ENCODE data around the gene RPRD1B. TPM values are rescaled to one million over a fixed set of nuclear protein-coding genes. Genes with fewer than 3 reads are reported as not detected.

The RPRD1B gene
- total and polyA plus RNA-seq, 2 of the 13 experiments (the other 11 are each of a cell fraction or from before 2014, with no cell fraction given), result 31.1 to 41.5 TPM

DNA sequence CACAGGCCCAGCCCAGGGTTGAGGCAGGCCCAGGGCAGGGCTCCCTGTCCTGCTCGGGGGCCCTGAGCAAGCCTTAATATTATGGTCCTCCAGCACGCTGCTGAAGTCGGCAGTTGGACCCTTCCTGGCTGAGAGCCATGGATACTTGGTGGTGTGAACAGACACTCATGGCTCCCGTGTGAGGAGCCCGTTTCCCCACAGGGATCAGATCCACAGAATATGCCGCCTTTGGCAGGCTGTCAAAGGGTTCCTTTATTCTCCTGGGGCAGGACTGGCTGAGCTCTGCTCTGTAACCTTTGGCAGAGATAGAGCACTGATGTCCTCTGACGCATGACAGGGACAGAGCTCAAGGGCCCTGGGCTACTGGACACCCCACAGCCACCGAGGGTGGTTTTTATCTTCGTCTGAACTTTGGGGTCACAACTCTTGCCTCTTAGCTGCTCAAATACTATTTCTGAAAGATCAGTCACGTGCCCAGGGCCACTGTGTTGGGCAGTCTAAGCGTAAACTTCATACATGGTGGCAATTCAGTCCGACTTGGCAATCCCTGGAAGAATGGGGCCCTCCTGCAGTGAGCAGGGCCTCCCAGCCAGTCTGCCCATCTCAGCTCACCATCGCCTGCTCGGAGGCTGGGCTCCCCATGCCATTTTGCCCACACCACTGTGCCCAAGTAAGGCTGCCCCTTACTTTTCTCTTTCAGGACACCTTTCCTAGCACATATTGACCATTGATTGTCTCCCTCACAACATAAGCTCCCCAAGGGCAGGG, 49.3 kb upstream of the RPRD1B start (continued):
- TF ChIP-seq, protein P1, sequence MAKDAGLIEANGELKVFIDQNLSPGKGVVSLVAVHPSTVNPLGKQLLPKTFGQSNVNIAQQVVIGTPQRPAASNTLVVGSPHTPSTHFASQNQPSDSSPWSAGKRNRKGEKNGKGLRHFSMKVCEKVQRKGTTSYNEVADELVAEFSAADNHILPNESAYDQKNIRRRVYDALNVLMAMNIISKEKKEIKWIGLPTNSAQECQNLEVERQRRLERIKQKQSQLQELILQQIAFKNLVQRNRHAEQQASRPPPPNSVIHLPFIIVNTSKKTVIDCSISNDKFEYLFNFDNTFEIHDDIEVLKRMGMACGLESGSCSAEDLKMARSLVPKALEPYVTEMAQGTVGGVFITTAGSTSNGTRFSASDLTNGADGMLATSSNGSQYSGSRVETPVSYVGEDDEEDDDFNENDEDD (CRISPR knock-in tag; IDR thresholded peaks at IDR 0.05; ENCODE audit: borderline replicate concordance), result peak; percentile 20; the same call in 1 of the 2 replicates
- TF ChIP-seq TCF12 (IDR thresholded peaks at IDR 0.05), result no peak
- no peak for TF ChIP-seq TCF12 (CRISPR knock-in tag; IDR thresholded peaks at IDR 0.05)
- no peak for TF ChIP-seq NFE2L2 (IDR thresholded peaks at IDR 0.05; ENCODE audit: low read length)
- no peak for TF ChIP-seq SNRNP70 (IDR thresholded peaks at IDR 0.05; ENCODE audit: low read depth, low read length)
- no peak for TF ChIP-seq KLF6 (CRISPR knock-in tag; IDR thresholded peaks at IDR 0.05)
- TF ChIP-seq, protein P2, sequence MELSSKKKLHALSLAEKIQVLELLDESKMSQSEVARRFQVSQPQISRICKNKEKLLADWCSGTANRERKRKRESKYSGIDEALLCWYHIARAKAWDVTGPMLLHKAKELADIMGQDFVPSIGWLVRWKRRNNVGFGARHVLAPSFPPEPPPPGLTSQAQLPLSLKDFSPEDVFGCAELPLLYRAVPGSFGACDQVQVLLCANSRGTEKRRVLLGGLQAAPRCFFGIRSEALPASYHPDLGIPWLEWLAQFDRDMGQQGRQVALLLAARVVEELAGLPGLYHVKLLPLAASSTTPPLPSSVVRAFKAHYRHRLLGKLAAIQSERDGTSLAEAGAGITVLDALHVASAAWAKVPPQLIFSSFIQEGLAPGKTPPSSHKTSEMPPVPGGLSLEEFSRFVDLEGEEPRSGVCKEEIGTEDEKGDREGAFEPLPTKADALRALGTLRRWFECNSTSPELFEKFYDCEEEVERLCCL (CRISPR knock-in tag; IDR thresholded peaks at IDR 0.05; ENCODE audit: borderline replicate concordance), result no peak
- peak; percentile 44; the same call in 1 of the 2 replicates for TF ChIP-seq KDM5B (CRISPR knock-in tag; IDR thresholded peaks at IDR 0.05; ENCODE audit: borderline replicate concordance)
- TF ChIP-seq, protein P3, sequence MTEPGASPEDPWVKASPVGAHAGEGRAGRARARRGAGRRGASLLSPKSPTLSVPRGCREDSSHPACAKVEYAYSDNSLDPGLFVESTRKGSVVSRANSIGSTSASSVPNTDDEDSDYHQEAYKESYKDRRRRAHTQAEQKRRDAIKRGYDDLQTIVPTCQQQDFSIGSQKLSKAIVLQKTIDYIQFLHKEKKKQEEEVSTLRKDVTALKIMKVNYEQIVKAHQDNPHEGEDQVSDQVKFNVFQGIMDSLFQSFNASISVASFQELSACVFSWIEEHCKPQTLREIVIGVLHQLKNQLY (CRISPR knock-in tag; IDR thresholded peaks at IDR 0.05), result peak; percentile 57; the same call in 1 of the 2 replicates
- TF ChIP-seq, protein P4, sequence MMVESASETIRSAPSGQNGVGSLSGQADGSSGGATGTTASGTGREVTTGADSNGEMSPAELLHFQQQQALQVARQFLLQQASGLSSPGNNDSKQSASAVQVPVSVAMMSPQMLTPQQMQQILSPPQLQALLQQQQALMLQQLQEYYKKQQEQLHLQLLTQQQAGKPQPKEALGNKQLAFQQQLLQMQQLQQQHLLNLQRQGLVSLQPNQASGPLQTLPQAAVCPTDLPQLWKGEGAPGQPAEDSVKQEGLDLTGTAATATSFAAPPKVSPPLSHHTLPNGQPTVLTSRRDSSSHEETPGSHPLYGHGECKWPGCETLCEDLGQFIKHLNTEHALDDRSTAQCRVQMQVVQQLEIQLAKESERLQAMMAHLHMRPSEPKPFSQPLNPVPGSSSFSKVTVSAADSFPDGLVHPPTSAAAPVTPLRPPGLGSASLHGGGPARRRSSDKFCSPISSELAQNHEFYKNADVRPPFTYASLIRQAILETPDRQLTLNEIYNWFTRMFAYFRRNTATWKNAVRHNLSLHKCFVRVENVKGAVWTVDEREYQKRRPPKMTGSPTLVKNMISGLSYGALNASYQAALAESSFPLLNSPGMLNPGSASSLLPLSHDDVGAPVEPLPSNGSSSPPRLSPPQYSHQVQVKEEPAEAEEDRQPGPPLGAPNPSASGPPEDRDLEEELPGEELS (CRISPR knock-in tag; IDR thresholded peaks at IDR 0.05), result peak; percentile 31; the same call in 1 of the 2 replicates
- TF ChIP-seq, protein P5, sequence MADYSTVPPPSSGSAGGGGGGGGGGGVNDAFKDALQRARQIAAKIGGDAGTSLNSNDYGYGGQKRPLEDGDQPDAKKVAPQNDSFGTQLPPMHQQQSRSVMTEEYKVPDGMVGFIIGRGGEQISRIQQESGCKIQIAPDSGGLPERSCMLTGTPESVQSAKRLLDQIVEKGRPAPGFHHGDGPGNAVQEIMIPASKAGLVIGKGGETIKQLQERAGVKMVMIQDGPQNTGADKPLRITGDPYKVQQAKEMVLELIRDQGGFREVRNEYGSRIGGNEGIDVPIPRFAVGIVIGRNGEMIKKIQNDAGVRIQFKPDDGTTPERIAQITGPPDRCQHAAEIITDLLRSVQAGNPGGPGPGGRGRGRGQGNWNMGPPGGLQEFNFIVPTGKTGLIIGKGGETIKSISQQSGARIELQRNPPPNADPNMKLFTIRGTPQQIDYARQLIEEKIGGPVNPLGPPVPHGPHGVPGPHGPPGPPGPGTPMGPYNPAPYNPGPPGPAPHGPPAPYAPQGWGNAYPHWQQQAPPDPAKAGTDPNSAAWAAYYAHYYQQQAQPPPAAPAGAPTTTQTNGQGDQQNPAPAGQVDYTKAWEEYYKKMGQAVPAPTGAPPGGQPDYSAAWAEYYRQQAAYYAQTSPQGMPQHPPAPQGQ (CRISPR knock-in tag; IDR thresholded peaks at IDR 0.05; ENCODE audit: borderline replicate concordance), result no peak
- TF ChIP-seq KMT2A (CRISPR knock-in tag; IDR thresholded peaks at IDR 0.05), result no peak
- no peak; the same call in 1 of the 2 replicates for TF ChIP-seq NR2F2 (IDR thresholded peaks at IDR 0.05; ENCODE audit: borderline replicate concordance, low read depth)
- TF ChIP-seq SRSF4 (IDR thresholded peaks at IDR 0.05; ENCODE audit: low read depth, low read length, poor library complexity, severe bottlenecking), result no peak
- TF ChIP-seq ZKSCAN5 (CRISPR knock-in tag; IDR thresholded peaks at IDR 0.05), result no peak
- TF ChIP-seq ATAD3A (CRISPR knock-in tag; IDR thresholded peaks at IDR 0.05), result no peak
- TF ChIP-seq ZNF563 (CRISPR knock-in tag; IDR thresholded peaks at IDR 0.05), result peak; percentile 74; the same call in 1 of the 2 replicates
- peak; percentile 57; the same call in 1 of the 2 replicates for TF ChIP-seq WIZ (CRISPR knock-in tag; IDR thresholded peaks at IDR 0.05)
- 0 out of 2 replicates have a peak, but pooled peaks have one; percentile 48 for TF ChIP-seq FOXK2 (IDR thresholded peaks at IDR 0.05)
- TF ChIP-seq, protein P6, sequence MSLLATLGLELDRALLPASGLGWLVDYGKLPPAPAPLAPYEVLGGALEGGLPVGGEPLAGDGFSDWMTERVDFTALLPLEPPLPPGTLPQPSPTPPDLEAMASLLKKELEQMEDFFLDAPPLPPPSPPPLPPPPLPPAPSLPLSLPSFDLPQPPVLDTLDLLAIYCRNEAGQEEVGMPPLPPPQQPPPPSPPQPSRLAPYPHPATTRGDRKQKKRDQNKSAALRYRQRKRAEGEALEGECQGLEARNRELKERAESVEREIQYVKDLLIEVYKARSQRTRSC (CRISPR knock-in tag; IDR thresholded peaks at IDR 0.05; ENCODE audit: low read depth), result no peak
- TF ChIP-seq TAF15 (IDR thresholded peaks at IDR 0.05; ENCODE audit: low read depth, low read length, poor library complexity, severe bottlenecking), result no peak
- 0 out of 2 replicates have a peak, but pooled peaks have one; percentile 10 for TF ChIP-seq CEBPB (IDR thresholded peaks at IDR 0.05; ENCODE audit: borderline replicate concordance, low read depth, low read length)
